Transverse colon (tissue), 1 donor: ENCODE measurements around the gene BLVRB.

Experiments
- EP300 ChIP-seq: sonication (generic); formaldehyde crosslinking; IDR thresholded peaks from one replicate; pipeline ENCODE4 v1.6.1; 2017; ENCODE audit warnings: antibody characterized with exemption, low read depth
- POLR2A ChIP-seq: fragments of 450-650 bp; IDR thresholded peaks from one replicate; pipeline ENCODE4 v1.6.1; 2016; ENCODE audit warnings: antibody characterized with exemption, mild to moderate bottlenecking, moderate library complexity

- no peak for TF ChIP-seq EP300
- no peak for TF ChIP-seq POLR2A
These were observed 14.9 kb downstream of the BLVRB start for GRCh38 chr19:40450664-40451063.
